ENCODE results near the gene SEMA6D. TPM values are rescaled to one million over a fixed set of nuclear protein-coding genes. Genes with fewer than 3 reads are reported as not detected.

Gene SEMA6D
- total and polyA plus RNA-seq, 10 of the 15 experiments (the other 5 are each of a cell fraction or from before 2014, with no cell fraction given) = 0.01 to 0.52 (median 0.09) TPM; not detected in 6

DNA sequence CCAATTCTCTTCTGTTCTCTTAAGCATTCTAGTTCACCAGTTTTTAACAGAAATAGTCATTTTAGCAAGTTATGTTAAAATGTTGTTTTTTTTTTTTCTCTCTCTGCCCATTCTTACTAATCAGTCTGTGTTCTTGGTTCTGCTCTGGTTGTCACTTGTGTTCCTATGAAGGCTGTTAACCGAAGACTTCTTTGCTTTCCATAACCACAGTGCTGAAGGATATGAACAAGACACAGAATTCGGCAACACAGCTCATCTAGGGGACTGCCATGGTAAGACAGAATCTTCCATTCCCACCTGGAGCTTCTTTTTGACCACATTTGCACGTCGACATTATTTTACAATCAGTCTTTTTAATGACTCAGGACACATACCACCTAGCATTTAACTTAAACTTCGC is 49.1 kb downstream of the SEMA6D start:
- ChIA-PET POLR2A (no interaction called here), CTCF (interaction anchor here (0.7 kb wide), 1 partner anchor 31 kb away, joined by 3 read pairs; no protein-coding TSS in a partner anchor), RAD21 (ENCODE audit: unreplicated experiment) (no interaction called here), SMC1A (ENCODE audit: uncharacterized antibody, unreplicated experiment) (interaction anchor here (0.6 kb wide), 1 partner anchor 302 kb away, joined by 3 read pairs; no protein-coding TSS in a partner anchor)
- DNase-seq (ENCODE audit: low read depth, low spot score) = no peak
- in situ Hi-C loops (cut with MboI) = no loop called here
- no peak for FAIRE-seq
- ATAC-seq = no peak
- BruUV-seq (replicated peaks) = no TSS peak
- Histone ChIP-seq H3K4me3 (no peak overlapping the region), H3K36me3 (ENCODE audit: control insufficient read depth in 2 of 2, insufficient read depth in 2 of 2, low read length in 1 of 2) (no peaks in the 10 kb centered on the region), H3K9ac (ENCODE audit: control insufficient read depth, insufficient read depth, low read length) (no peak overlapping the region), H3K9me3 (replicated peaks; ENCODE audit: control insufficient read depth, insufficient read depth, low read length) (no peaks in the 10 kb centered on the region), H4K20me1 (ENCODE audit: control insufficient read depth, insufficient read depth) (no peaks in the 10 kb centered on the region), H3K27ac (ENCODE audit: control insufficient read depth, insufficient read depth) (no peak overlapping the region), H3K4me1 (ENCODE audit: control insufficient read depth, insufficient read depth, low read length) (no peaks in the 10 kb centered on the region), H3K4me2 (ENCODE audit: control insufficient read depth, insufficient read depth) (no peak overlapping the region), H2AFZ (ENCODE audit: control insufficient read depth, low read depth, low read length) (no peak overlapping the region), H3K79me2 (ENCODE audit: control insufficient read depth, insufficient read depth, low read length) (no peaks in the 10 kb centered on the region), H3K27me3 (replicated peaks in 1 of 2; ENCODE audit: control insufficient read depth in 2 of 2, insufficient read depth in 2 of 2, low read length in 1 of 2) (no peaks in the 10 kb centered on the region)
- TF ChIP-seq CHD4 (IDR thresholded peaks at IDR 0.05) (no peak), STAT1 (conservative IDR thresholded peaks at IDR 0.05) (no peak), MEF2B (IDR thresholded peaks at IDR 0.05; ENCODE audit: partially characterized antibody, poor library complexity, severe bottlenecking) (no peak), CBFB (IDR thresholded peaks at IDR 0.05; ENCODE audit: low read depth) (no peak), ZNF207 (IDR thresholded peaks at IDR 0.05; ENCODE audit: borderline replicate concordance) (no peak), NFYA (IDR thresholded peaks at IDR 0.05; ENCODE audit: borderline replicate concordance, low read depth, low read length) (no peak), RB1 (IDR thresholded peaks at IDR 0.05; ENCODE audit: borderline replicate concordance) (no peak), SIN3A (IDR thresholded peaks at IDR 0.05; ENCODE audit: low read depth, low read length) (no peak), SP1 (IDR thresholded peaks at IDR 0.05; ENCODE audit: low read depth, low read length) (no peak), EED (IDR thresholded peaks at IDR 0.05; ENCODE audit: low read depth) (no peak), TCF12 (IDR thresholded peaks at IDR 0.05; ENCODE audit: low read depth, low read length) (no peak), RCOR1 (conservative IDR thresholded peaks at IDR 0.05; ENCODE audit: low read depth, low read length) (no peak)
- TF ChIP-seq, protein P1, sequence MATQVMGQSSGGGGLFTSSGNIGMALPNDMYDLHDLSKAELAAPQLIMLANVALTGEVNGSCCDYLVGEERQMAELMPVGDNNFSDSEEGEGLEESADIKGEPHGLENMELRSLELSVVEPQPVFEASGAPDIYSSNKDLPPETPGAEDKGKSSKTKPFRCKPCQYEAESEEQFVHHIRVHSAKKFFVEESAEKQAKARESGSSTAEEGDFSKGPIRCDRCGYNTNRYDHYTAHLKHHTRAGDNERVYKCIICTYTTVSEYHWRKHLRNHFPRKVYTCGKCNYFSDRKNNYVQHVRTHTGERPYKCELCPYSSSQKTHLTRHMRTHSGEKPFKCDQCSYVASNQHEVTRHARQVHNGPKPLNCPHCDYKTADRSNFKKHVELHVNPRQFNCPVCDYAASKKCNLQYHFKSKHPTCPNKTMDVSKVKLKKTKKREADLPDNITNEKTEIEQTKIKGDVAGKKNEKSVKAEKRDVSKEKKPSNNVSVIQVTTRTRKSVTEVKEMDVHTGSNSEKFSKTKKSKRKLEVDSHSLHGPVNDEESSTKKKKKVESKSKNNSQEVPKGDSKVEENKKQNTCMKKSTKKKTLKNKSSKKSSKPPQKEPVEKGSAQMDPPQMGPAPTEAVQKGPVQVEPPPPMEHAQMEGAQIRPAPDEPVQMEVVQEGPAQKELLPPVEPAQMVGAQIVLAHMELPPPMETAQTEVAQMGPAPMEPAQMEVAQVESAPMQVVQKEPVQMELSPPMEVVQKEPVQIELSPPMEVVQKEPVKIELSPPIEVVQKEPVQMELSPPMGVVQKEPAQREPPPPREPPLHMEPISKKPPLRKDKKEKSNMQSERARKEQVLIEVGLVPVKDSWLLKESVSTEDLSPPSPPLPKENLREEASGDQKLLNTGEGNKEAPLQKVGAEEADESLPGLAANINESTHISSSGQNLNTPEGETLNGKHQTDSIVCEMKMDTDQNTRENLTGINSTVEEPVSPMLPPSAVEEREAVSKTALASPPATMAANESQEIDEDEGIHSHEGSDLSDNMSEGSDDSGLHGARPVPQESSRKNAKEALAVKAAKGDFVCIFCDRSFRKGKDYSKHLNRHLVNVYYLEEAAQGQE (IDR thresholded peaks at IDR 0.05; ENCODE audit: low read depth, low read length) = no peak
- TF ChIP-seq, protein P2, sequence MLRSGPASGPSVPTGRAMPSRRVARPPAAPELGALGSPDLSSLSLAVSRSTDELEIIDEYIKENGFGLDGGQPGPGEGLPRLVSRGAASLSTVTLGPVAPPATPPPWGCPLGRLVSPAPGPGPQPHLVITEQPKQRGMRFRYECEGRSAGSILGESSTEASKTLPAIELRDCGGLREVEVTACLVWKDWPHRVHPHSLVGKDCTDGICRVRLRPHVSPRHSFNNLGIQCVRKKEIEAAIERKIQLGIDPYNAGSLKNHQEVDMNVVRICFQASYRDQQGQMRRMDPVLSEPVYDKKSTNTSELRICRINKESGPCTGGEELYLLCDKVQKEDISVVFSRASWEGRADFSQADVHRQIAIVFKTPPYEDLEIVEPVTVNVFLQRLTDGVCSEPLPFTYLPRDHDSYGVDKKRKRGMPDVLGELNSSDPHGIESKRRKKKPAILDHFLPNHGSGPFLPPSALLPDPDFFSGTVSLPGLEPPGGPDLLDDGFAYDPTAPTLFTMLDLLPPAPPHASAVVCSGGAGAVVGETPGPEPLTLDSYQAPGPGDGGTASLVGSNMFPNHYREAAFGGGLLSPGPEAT (IDR thresholded peaks at IDR 0.05; ENCODE audit: low read depth) = no peak
- 5% methylated on average over 5 of the region's 5 CpGs for WGBS (ENCODE audit: insufficient coverage, insufficient replicate concordance, low lambda C conversion rate, missing lambda C conversion rate)
- intact Hi-C loops (cut with micrococcal nuclease; ENCODE audit: unreplicated experiment) = no loop called here
